ENCODE data around the gene PHF1. TPM values are rescaled to one million over a fixed set of nuclear protein-coding genes. Genes with fewer than 3 reads are reported as not detected.

PHF1 gene
- total and polyA plus RNA-seq, 2 donors (not counting 1 experiment from before 2014, with no cell fraction given), result 198 to 365 TPM

GRCh38 chr6:33413241-33414120, 2.7 kb downstream of the PHF1 start:
- Mint-ChIP-seq H3K27me3 (no peaks in the 10 kb centered on the region), H3K4me1 (peaks cover 77% of the 10 kb centered on the region), H3K27ac (peak overlapping the region; percentile 87), H3K9me3 (ENCODE audit: insufficient read depth) (no peaks in the 10 kb centered on the region), H3K4me3 (peak overlapping the region; percentile 64)
- no peak for DNase-seq
- Histone ChIP-seq H3K27ac (ENCODE audit: low read length in 2 of 2) (peak overlapping the region; percentile 50 to 95), H4K20me1 (ENCODE audit: control insufficient read depth, insufficient read depth, low read length, poor library complexity, severe bottlenecking) (peaks cover 13% of the 10 kb centered on the region), H3K79me2 (ENCODE audit: control insufficient read depth, insufficient read depth, low read length) (peaks cover 49% of the 10 kb centered on the region), H3K9me3 (ENCODE audit: control extremely low read depth in 1 of 3, control insufficient read depth in 2 of 3, insufficient read depth in 1 of 3, low read length in 2 of 3) (no peaks in the 10 kb centered on the region), H3K9ac (ENCODE audit: low read length) (no peak overlapping the region), H3K27me3 (replicated peaks in 1 of 4; ENCODE audit: control extremely low read depth in 1 of 4, control insufficient read depth in 3 of 4, insufficient read depth in 4 of 4, low read length in 3 of 4) (no peaks in the 10 kb centered on the region), H3K4me1 (ENCODE audit: control insufficient read depth in 2 of 2, insufficient read depth in 2 of 2, low read length in 2 of 2) (peaks cover 57 to 78% of the 10 kb centered on the region in 2 donors), H3K4me3 (ENCODE audit: control extremely low read depth in 1 of 5, extremely low read depth in 1 of 5, insufficient read depth in 1 of 5, low read depth in 2 of 5, low read length in 4 of 5) (no peak overlapping the region), H2AFZ (ENCODE audit: insufficient read depth, low read depth, low read length, poor library complexity, severe bottlenecking) (no peak overlapping the region), H3K4me2 (replicated peaks; ENCODE audit: low read depth, low read length, poor library complexity, severe bottlenecking) (peak overlapping the region; percentile 97), H3K36me3 (replicated peaks in 1 of 2; ENCODE audit: control extremely low read depth in 1 of 2, control insufficient read depth in 1 of 2, extremely low read depth in 1 of 2, insufficient read depth in 2 of 2, low read length in 1 of 2) (peaks cover 0 to 44% of the 10 kb centered on the region in 2 experiments)
- POLR2A ChIA-PET, result no interaction called here
- WGBS (ENCODE audit: insufficient coverage), result 95% methylated on average over 5 of the region's 14 CpGs
- no peak for ATAC-seq (ENCODE audit: low read depth)
- TF ChIP-seq CTCF (IDR thresholded peaks at IDR 0.05) (no peak), EZH2 (IDR thresholded peaks at IDR 0.05; ENCODE audit: borderline replicate concordance, insufficient read depth, low read depth, low read length, poor library complexity, severe bottlenecking) (no peak)
- intact Hi-C loops (cut with micrococcal nuclease), result no loop called here
- CTCF ChIA-PET, result interaction anchor here (1.1 to 2.3 kb wide), 2 partner anchors 12 to 22 kb away, joined by 3 to 6 read pairs; no protein-coding TSS in a partner anchor

Measured in B cell (primary cell).